ENCODE measurements around the gene TMC1. TPM values are rescaled to one million over a fixed set of nuclear protein-coding genes. Genes with fewer than 3 reads are reported as not detected.

TMC1 gene
- 0.87 TPM in 1 of 2 replicates, not detected in the other for polyA plus RNA-seq

DNA sequence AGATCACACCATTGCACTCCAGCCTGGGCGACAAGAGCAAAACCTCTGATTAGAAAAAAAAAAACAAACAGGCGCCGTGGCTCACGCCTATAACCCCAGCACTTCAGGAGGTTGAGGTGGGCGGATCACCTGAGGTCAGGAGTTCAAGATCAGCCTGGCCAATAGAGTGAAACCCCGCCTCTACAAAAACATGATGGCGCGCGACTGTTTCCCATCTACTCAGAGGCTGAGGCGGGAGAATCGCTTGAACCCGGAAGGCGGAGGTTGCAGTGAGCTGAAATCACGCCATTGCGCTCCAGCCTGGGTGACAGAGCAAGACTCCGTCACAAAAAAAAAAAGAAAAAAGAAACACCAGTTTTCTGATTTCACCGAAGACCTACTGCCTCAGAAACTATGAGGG is at the start of gene TMC1:
Gene TMC1, plus strand, starts transcription at position 193 of the 400 bp plus-strand sequence. CDS start 127,041 bp downstream, outside the sequence.

Other genes starting within 250 kb of the TMC1 start
- 166 and 235 TPM in 2 replicates for gene ZFAND5, start 156.4 kb upstream of the TMC1 start, polyA plus RNA-seq

Measured in Purkinje cell (primary cell).